Activated gamma-delta T cell treated with Interleukin-2 at 50 U/mL for 16 hours (primary cell): Measurements from ENCODE around the gene NLN.
"Not testable (repeated sequence)": the region's sequence is repeated elsewhere in the genome, so short reads cannot be mapped to it uniquely, and the experiment has no call there.

Experiments
- DNase-seq: peaks from one replicate; pipeline ENCODE4 v3.0.0-alpha.2; 2020

NLN gene

GRCh38 chr5:65775476-65775875 lies 53.5 kb downstream of the NLN start:
- DNase-seq, result no peak

GRCh38 chr5:65776441-65777141 lies 54.6 kb downstream of the NLN start:
- no peak for DNase-seq

- no peak for DNase-seq
These were observed 56.1 kb downstream of the NLN start for GRCh38 chr5:65778126-65778525.

- no peak for DNase-seq
These were observed 57.6 kb downstream of the NLN start for GRCh38 chr5:65779643-65780042.

- DNase-seq, result not testable (repeated sequence)
These were observed 66.3 kb downstream of the NLN start for GRCh38 chr5:65788296-65788695.

- no peak for DNase-seq
These were observed 68.6 kb downstream of the NLN start for GRCh38 chr5:65790371-65791163.

- DNase-seq, result no peak
These were observed 70.0 kb downstream of the NLN start for GRCh38 chr5:65791712-65792673.

GRCh38 chr5:65796269-65796668 lies 74.3 kb downstream of the NLN start:
- DNase-seq, result no peak

- no peak for DNase-seq
These were observed 74.8 kb downstream of the NLN start for GRCh38 chr5:65796751-65797316.

- DNase-seq, result no peak
These were observed 75.5 kb downstream of the NLN start for GRCh38 chr5:65797481-65797880.

GRCh38 chr5:65799857-65800256 lies 77.9 kb downstream of the NLN start:
- no peak for DNase-seq

GRCh38 chr5:65800775-65801174 lies 78.8 kb downstream of the NLN start:
- no peak for DNase-seq

- DNase-seq, result no peak
These were observed 79.4 kb downstream of the NLN start for GRCh38 chr5:65801352-65801783.

- no peak for DNase-seq
These were observed 80.1 kb downstream of the NLN start for GRCh38 chr5:65802080-65802479.

GRCh38 chr5:65802820-65803219 lies 80.8 kb downstream of the NLN start:
- no peak for DNase-seq

- no peak for DNase-seq
These were observed 81.8 kb downstream of the NLN start for GRCh38 chr5:65803699-65804391.

- DNase-seq, result no peak
These were observed 83.1 kb downstream of the NLN start for GRCh38 chr5:65805089-65805488.

GRCh38 chr5:65807494-65807893 lies 85.5 kb downstream of the NLN start:
- DNase-seq, result not testable (repeated sequence)

- no peak for DNase-seq
These were observed 86.3 kb downstream of the NLN start for GRCh38 chr5:65808251-65808741.

- no peak for DNase-seq
These were observed 86.8 kb downstream of the NLN start for GRCh38 chr5:65808818-65809217.

- no peak for DNase-seq
These were observed 88.0 kb downstream of the NLN start for GRCh38 chr5:65809817-65810531.
